Neural progenitor cell (in vitro differentiated cells): ENCODE measurements around the gene RAB9B.

Source experiments
- CTCF ChIP-seq: fragments of 200-600 bp; sonication (generic); IDR thresholded peaks from 2 replicates; pipeline ENCODE4 v1.5.1; 2017; ENCODE audit warnings: antibody characterized with exemption, mild to moderate bottlenecking
- EZH2 ChIP-seq: fragments of 200-600 bp; sonication (generic); IDR thresholded peaks from 2 replicates; pipeline ENCODE4 v1.6.1; 2017; ENCODE audit warnings: antibody characterized with exemption, mild to moderate bottlenecking, moderate library complexity
- EZH2phosphoT487 ChIP-seq: fragments of 200-600 bp; sonication (generic); IDR thresholded peaks from 2 replicates; pipeline ENCODE4 v1.6.1; 2017; ENCODE audit warnings: antibody characterized with exemption

GRCh38 chrX:103805860-103806259, 26.2 kb downstream of the RAB9B start:
- TF ChIP-seq CTCF (no peak), EZH2 (no peak), EZH2phosphoT487 (no peak)
